ENCODE results near the gene DPH2.

Gene DPH2

GRCh38 chr1:43969746-43970466, at the start of gene DPH2:
Gene DPH2 (plus strand): TSS chr1:43970010. CDS start chr1:43970176, 166 bp downstream.
- DNase-seq, result peak; percentile 92 to 96

- no peak for DNase-seq
Measured at GRCh38 chr1:43921022-43921421, 48.8 kb upstream of the DPH2 start.

- no peak for DNase-seq
Measured at GRCh38 chr1:43924516-43924915, 45.3 kb upstream of the DPH2 start.

GRCh38 chr1:43925846-43926245, 44.0 kb upstream of the DPH2 start:
- no peak for DNase-seq

- no peak for DNase-seq
Measured at GRCh38 chr1:43930168-43930948, 39.5 kb upstream of the DPH2 start.

GRCh38 chr1:43930949-43931275, 38.9 kb upstream of the DPH2 start:
- no peak for DNase-seq

GRCh38 chr1:43931711-43932660, 37.8 kb upstream of the DPH2 start:
- DNase-seq, result no peak

- DNase-seq, result no peak
Measured at GRCh38 chr1:43932786-43933385, 36.9 kb upstream of the DPH2 start.

- peak in 1 of 2 experiments; percentile 49 for DNase-seq
Measured at GRCh38 chr1:43933386-43934100, 36.3 kb upstream of the DPH2 start, which contains the start of gene ARTN. Gene ARTN (plus strand): TSS chr1:43933801. CDS start chr1:43935657, 1,856 bp downstream.

GRCh38 chr1:43934101-43934985, 35.5 kb upstream of the DPH2 start:
- DNase-seq, result peak; percentile 62 to 79

GRCh38 chr1:43934986-43935324, 34.9 kb upstream of the DPH2 start:
- no peak for DNase-seq

GRCh38 chr1:43935711-43936427, 33.9 kb upstream of the DPH2 start:
- DNase-seq, result no peak

GRCh38 chr1:43936431-43937151, 33.2 kb upstream of the DPH2 start:
- DNase-seq, result peak in 1 of 2 experiments; percentile 32

GRCh38 chr1:43937179-43937865, 32.5 kb upstream of the DPH2 start:
- no peak for DNase-seq

GRCh38 chr1:43938383-43938782, 31.4 kb upstream of the DPH2 start:
- DNase-seq, result no peak

- DNase-seq, result no peak
Measured at GRCh38 chr1:43938892-43939587, 30.8 kb upstream of the DPH2 start.

GRCh38 chr1:43942411-43942810, 27.4 kb upstream of the DPH2 start:
- no peak for DNase-seq

GRCh38 chr1:43944860-43945259, 24.9 kb upstream of the DPH2 start:
- no peak for DNase-seq
